Measurements from ENCODE around the gene ARHGAP40.

Gene ARHGAP40

DNA sequence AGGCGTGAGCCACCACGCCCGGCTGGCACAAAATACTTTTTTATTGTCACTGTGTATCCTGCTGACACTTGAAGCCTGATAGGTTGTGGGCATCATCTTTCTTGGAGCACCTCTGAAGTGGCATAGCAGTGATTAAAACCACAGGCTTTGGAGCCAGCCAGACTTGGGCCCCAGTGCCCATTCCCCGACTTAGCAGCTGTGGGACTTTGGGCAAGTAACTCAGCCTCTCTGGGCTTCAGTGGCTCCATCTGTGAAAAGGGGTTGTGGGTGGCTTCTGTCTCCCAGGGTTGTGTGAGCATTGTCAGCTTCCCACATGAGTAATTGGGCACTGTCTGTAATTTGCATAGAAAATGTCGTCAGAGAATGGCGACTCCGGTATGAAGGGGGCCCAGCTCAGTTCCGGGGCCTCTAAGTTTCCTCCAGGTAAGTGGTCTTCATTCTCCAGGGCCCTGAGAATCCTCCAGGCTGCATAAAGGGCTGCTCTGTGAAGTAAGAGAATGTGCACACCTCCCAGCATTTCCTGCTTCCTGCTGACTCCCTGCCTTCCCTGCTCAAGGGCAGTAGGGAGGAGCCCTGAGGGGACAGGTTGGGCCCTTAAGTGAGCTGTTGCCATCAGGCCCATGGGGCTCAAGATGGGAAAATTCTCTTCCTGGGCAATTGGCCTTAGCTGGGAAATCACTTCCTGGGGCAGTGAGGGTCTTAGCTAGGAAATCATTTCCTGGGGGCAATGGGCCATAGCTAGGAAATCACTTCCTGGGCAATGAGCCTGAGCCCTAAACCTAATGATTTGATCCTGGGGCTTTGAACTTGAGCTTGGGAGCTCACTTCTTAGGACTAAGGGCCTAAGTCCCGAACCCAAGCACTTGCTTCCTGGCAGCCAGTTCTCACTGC, 27.2 kb downstream of the ARHGAP40 start:
- no peak overlapping the region for H3K4me3 ChIP-seq (ENCODE audit: low read depth, low read length)
- no peak for DNase-seq (ENCODE audit: low read depth)

DNA sequence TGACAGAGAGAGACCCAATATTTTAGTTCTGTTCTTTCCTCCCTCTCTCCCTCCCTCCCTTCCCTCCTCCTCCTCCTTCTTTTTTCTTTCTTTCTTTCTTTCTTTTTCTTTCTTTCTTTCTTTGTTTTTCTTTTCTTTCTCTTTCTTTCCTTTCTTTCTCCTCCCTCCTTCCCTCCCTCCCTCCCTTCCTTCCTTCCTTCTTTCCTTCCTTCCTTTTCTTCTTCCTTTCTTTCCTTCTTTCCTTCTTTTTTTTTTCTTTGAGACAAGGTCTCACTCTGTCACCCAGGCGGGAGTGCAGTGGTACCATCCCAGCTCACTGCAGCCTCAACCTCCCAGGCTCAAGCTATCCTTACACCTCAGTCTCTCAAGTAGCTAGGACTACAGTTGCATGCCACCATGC, 28.4 kb downstream of the ARHGAP40 start:
- no peak for DNase-seq (ENCODE audit: low read depth)
- H3K4me3 ChIP-seq (ENCODE audit: low read depth, low read length) = no peak overlapping the region
- TF ChIP-seq, protein P1, sequence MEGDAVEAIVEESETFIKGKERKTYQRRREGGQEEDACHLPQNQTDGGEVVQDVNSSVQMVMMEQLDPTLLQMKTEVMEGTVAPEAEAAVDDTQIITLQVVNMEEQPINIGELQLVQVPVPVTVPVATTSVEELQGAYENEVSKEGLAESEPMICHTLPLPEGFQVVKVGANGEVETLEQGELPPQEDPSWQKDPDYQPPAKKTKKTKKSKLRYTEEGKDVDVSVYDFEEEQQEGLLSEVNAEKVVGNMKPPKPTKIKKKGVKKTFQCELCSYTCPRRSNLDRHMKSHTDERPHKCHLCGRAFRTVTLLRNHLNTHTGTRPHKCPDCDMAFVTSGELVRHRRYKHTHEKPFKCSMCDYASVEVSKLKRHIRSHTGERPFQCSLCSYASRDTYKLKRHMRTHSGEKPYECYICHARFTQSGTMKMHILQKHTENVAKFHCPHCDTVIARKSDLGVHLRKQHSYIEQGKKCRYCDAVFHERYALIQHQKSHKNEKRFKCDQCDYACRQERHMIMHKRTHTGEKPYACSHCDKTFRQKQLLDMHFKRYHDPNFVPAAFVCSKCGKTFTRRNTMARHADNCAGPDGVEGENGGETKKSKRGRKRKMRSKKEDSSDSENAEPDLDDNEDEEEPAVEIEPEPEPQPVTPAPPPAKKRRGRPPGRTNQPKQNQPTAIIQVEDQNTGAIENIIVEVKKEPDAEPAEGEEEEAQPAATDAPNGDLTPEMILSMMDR (IDR thresholded peaks at IDR 0.05; ENCODE audit: low read depth, low read length, missing control alignments) = no peak

More for the DNA sequence above, 27.2 kb downstream of the ARHGAP40 start:
- TF ChIP-seq, protein P1 (IDR thresholded peaks at IDR 0.05; ENCODE audit: low read depth, low read length, missing control alignments) = no peak

DNA sequence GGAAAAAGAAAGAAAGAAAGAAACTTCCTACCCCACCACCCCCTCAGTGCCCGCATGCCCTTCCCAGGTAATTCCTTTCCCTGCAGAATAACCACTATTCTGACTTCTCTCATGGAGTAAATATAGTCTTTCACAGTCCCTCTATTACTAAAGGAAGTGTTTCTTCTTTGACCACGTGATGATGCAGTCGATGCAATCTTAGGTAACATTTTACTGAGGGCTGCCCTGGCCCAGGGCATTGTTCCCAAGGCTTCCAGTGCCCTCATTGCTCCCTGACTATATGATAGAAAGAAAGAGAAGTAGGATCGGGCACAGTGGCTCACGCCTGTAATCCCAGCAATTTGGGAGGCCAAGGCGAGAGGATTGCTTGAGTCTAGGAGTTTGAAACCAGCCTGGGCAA, 29.1 kb downstream of the ARHGAP40 start:
- DNase-seq (ENCODE audit: low read depth) = no peak
- no peak overlapping the region for H3K4me3 ChIP-seq (ENCODE audit: low read depth, low read length)
- TF ChIP-seq, protein P1 (IDR thresholded peaks at IDR 0.05; ENCODE audit: low read depth, low read length, missing control alignments) = no peak

DNA sequence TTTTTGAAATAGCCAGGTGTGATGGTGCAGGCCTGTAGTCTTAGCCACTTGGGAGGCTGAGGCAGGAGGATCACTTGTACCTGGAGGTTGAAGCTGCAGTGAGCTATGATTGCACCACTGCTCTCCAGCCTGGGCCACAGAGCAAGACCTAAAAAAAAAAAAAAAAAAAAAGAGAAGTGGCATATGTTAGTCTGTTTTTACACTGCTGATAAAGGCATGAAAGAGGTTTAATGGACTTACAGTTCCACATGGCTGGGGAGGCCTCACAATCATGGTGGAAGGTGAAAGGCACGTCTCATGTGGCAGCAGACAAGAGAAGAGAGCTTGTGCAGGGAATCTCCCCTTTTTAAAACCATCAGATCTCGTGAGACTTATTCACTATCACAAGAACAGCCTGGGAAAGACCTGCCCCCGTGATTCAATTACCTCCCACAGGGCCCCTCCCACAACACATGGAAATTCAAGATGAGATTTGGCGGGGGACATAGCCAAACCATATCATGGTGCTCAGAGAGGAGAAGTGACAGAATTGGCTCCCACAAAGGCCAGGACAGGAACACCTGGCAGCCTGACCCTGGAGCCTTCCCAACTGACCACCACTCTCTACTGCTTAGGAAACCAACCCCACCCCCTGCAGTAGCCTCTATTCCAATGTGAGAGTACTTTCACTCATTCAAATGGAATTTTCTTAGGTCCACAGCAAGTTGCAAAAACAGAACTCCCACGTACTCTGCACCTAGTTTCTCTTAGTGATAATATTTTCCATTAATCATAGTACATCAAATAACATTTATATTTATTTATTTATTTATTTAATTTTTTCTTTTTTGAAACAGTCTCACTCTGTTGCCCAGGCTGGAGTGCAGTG, 29.8 kb downstream of the ARHGAP40 start:
- H3K4me3 ChIP-seq (ENCODE audit: low read depth, low read length) = no peak overlapping the region
- no peak for DNase-seq (ENCODE audit: low read depth)
- TF ChIP-seq, protein P1 (IDR thresholded peaks at IDR 0.05; ENCODE audit: low read depth, low read length, missing control alignments) = no peak

DNA sequence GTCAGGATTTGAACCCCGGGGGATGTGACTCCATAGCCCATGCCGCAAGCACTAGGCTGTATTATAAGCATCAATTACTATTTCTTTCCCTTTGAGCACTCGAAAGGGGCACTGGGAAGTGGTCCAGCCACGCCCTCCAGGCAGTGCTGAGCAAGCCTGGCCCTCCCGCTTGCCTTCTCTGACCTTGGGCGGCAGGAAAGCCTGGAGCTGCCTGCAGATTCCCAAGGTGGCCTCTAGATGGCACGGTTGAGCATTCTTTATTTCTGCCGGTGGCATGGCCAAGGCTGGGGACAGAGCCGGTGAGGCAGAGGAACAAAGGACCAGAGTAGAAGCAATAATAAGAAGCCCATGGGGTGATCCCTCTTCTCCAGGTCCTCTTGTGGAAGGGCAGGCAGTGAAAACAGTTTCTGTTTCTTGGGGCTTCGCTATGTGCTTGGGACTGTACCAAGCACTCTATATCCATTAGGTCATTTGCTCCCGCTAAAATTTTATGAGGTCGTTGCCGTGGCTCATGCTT, 32.0 kb downstream of the ARHGAP40 start:
- peak; percentile 10 for DNase-seq (ENCODE audit: low read depth)
- TF ChIP-seq, protein P1 (IDR thresholded peaks at IDR 0.05; ENCODE audit: low read depth, low read length, missing control alignments) = peak; percentile 95
- no peak overlapping the region for H3K4me3 ChIP-seq (ENCODE audit: low read depth, low read length)

DNA sequence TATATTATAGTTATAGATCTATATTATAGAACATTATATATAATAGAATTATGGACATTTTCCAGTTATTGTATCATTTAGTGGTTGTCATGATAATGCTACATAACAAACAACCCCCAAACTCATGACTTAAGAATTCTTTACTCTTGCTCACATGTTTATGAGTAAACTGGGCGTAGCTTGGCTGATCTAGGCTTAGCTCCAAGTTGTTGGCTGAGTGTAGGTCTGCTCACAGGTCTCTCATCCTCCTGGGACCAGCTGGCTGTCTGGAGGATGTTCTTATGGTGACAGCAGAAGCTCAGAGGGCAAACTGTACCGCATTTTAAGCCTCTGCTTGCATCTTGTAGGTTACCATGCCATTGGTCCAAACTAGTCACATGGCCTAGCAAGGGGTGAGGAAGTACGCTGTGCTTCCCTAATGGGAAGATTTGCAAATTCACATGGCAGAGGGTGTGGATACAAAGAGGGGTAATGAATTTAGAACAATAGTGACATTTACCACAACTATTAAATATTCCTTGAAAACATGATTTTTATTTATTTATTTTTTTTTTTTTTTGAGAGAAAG, 34.2 kb downstream of the ARHGAP40 start:
- peak; percentile 5 for DNase-seq (ENCODE audit: low read depth)
- no peak overlapping the region for H3K4me3 ChIP-seq (ENCODE audit: low read depth, low read length)
- TF ChIP-seq, protein P1 (IDR thresholded peaks at IDR 0.05; ENCODE audit: low read depth, low read length, missing control alignments) = no peak
